ENCODE measurements around the gene PSME4.
A peak's percentile ranks its signal among the peaks of the same experiment; 100 is the strongest.
"Not testable (repeated sequence)": the region's sequence is repeated elsewhere in the genome, so short reads cannot be mapped to it uniquely, and the experiment has no call there.

Gene PSME4

DNA sequence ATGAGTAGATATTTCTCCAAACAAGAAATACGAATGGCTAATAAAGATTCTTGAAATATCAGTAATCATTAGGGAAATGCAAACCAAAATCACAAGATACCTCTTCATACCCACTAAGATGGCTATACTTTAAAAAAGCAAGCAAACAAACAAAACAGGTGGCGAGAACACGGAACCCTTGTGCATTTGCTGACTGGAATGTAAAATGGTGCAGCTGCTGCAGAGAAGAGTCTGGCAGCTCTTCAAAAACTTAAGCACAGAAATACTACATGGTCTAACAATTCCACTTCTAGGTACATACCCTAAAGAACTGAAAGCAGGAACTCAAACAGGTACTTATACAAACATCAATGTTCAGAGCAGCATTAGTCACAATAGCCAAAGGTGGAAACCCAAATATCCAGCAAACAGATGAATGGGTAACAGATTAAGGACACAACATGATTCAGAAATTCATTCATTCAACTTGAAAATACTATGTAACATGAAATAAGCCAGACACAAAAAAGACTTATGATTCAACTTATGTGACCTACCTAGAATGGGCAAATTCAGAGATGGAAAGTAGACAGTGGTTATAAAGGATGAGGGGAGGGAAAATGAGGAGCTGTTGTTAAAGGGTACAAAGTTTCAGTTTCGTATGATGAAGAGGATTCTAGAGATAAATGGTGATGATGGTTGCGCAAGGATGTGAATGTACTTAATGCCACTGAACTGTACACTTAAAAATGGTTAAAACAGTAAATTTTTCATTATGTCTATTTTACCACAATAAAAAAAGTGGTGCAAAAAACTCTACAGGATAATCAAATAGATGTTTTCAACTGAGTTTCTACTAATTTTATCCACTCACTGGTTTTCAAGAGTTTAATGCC lies 84.2 kb downstream of the PSME4 start:
- peak; percentile 2 for DNase-seq

DNA sequence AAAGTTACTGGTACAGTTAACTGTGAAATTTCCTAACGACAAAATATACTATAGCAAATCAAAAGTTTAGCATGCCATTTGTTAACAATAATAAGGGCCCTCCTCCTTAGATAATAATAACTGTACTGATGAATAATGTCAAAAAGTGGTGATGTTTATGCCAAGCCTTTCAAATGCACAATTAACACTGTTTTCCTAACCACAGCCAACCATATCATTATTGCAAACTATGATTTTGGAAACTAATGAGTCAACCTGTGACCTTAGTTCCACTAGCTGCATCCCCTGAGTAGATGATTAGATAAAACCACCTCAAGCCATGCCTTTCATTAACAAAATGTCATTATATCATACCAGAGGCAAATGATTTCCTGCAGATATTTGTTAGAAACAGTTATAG lies 85.9 kb downstream of the PSME4 start:
- no peak for DNase-seq

DNA sequence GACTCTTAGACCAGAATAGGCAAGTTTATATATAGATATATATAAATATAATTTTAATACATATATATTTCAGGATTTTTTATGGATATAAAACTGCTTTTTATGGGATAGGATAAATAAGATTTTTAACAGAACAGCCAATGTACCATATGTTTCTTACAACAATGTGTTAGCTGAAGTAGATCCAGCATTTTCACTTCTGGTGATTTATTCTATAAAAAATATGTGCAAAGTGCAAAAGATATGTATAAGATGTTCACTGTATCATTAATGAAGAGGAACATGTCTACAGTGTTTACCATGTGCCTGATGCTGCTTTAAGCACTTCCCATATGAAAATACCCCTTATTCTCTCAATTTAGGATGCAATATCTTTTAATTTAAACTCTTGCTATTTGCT lies 88.8 kb downstream of the PSME4 start:
- DNase-seq, result no peak

DNA sequence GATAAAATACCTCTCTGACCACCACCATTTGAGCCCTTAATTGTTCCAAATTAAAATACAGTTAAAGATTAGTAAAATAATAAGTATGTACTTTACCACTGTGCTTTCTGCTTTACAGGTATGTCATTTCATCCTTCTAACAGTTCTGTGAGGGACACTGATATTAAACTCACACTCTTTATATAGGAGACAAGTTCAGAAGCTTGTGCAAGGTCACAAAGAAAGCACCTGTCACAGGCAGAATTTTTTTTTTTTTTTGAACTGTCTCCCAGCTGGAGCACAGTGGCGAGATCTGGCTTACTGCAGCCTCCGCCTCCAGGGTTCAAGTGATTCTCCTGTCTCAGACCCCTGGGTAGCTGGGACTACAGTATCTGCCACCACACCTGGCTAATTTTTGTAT lies 89.4 kb downstream of the PSME4 start:
- no peak for DNase-seq

DNA sequence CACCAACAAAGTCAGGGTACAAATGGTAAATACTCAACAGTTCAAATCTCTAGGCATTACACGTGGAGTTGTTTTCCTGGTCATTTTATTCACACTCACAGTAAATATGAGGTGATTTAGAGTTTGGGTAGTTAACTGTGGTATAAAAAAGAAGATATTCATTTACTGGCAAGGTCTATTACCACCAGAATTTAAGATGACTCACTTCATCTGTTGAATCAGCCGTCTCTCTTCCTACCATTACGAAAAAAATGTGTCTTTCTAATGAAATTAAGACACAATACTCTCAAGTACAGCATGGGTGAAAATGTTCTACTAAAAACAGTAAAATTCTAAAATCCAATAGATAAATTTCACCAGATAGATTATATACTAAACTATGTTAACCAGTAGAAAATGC lies 90.0 kb downstream of the PSME4 start:
- no peak for DNase-seq

DNA sequence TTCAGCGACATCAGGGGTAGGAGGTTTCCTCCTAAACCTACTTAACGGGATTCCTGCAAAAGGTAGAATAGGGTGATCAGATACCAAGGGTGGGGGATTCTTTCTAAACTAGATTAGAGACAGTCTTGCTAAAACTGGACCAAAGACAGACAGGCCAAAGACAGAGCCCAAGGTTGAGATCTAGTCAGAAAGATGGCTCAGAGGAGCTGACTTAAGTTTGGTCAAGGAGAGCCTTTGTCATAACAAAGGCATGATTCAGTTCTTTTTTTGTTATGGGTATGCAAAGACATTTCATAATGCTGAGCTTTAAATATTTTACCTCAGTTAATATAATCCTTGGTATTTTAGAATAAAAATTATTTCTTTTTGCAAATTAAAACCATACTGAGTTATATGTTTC lies 93.2 kb downstream of the PSME4 start:
- no peak for DNase-seq

DNA sequence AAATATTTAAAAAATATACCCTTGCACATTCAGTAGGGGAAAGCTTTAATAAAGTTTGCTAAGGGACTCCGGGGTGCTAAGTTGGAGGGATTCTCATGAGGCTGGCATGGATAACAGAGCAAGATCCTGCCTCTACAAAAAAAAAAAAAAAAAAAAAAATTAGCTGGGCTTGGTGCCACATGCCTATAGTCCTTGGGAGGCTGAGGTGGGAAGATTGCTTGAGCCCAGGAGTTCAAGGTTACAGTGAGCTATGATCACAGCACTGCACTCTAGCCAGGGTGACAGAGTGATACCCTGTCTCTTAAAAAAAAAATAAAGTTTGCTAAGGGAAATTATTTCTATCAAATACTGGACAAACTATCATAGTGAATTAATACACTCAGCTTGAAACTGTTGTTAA lies 93.7 kb downstream of the PSME4 start:
- no peak for DNase-seq

DNA sequence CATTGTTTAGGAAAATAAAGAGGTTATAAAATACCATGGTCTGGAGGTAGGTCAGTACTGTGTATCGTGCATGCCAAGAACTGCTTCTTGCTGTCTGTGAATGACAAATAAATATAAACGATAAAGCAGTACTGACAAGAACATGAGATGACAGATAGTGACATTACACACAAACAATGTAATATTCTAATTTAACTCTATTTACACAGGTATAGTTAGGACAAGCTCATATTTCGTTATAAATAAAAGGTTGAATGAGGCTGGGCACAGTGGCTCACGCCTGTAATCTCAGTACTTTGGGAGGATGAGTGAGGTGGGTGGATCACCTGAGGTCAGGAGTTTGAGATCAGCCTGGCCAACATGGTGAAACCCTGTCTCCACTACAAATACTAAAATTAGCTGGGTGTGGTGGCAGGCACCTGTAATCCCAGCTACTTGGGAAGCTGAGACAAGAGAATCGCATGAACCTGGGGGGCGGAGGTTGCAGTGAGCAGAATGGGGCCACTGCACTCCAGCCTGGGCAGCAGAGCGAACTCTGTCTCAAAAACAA lies 96.3 kb downstream of the PSME4 start:
- DNase-seq, result no peak

DNA sequence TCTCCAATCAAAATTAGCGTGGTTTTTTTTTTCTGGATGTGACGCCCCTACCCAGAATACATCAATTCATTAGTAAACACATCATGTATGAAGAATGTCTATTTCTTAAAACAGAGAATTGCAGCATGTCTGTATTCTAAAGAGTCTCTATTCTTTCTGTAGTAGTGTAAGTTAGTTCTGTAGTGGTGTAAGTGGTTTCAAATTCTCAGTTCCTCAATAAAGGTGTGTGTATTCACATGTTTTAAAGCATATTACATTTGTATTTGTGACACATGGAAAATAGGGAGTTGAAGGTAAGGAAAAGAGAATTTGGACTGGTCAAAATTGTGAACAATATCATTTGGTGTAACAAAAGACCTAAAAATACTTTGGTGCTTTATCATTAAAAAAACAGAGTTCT lies 103.0 kb downstream of the PSME4 start:
- no peak for DNase-seq

DNA sequence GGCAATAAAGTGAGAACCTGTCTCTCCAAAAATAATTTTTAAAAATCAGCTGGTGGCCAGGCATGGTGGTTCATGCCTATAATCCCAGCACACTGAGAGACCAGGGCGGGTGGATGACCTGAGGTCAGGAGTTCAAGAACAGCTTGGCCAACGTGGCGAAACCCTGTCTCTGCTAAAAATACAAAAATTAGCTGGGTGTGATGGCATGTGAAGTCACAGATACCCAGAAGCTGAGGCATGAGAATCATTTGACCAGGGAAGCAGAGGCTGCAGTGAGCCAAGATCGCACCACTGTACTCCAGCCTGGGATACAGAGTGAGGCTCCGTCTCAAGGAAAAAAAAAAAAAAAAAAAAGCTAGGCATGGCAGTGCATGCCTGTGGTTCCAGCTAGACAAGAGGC lies 103.6 kb downstream of the PSME4 start:
- DNase-seq, result no peak

DNA sequence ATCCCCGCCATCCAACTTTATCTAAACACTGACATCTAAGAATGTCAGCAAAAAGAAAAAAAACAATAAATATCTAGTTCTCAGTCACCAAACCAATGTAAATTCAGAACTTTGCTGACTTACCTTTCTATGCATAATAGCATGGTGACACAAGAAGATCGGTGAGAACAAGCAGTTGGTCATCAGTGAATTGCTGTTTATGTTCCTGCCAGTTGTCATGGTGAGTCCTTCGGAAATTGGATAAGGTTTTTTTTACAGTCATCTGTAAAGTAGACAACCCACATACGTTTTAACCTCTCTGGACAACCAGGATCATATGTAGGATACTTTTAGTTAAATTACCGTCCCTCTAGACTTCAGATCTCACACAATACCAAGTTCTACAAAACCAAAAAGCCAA lies 104.8 kb downstream of the PSME4 start:
- DNase-seq, result no peak

DNA sequence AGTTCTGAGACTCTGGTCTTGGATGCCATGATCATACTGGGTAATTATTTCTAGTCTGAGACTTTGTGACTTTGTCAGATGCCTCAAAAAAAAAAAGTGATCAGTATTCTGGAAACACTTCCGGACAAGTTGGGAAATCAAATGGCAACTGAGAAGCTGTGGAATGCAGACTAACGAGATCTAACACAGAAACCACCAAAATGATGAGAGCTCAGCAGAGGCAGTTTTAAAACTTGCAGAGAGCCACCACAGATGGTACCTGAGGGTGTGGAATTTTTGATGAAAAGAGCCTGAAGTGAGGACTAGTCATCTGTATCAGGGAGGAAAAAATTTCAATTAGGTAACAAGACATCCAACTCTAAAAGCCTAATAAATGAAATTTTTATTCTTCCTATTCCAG lies 105.5 kb downstream of the PSME4 start:
- no peak for DNase-seq

DNA sequence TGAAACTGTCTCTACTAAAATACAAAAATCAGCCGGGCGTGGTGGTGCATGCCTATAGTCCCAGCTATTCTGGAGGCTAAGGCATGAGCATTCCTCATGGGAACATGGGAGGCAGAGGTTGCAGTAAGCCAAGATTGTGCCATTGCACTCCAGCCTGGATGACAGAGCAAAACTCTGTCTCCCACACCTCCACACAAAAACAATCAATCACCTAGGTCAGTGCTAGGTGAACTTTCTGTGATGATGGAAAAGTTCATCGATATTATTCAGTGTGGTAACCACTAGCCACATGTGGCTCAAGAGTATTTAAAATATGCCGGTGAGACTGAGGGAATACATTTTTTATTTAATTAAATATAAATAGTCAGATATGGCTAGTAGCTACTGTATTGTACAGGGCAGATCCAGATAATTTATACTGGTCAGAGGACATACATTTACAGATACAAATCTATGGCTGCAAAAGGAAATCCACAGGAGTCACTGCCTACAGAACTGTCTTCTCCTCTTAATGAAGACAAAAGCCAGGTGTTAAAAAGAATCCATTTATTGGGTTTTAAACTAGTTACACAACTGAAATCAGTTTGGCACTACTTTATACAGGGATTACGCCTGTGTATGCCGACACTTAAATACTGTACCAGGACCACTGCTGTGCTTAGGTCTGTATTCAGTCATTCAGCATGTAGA lies 107.1 kb downstream of the PSME4 start:
- no peak for DNase-seq

DNA sequence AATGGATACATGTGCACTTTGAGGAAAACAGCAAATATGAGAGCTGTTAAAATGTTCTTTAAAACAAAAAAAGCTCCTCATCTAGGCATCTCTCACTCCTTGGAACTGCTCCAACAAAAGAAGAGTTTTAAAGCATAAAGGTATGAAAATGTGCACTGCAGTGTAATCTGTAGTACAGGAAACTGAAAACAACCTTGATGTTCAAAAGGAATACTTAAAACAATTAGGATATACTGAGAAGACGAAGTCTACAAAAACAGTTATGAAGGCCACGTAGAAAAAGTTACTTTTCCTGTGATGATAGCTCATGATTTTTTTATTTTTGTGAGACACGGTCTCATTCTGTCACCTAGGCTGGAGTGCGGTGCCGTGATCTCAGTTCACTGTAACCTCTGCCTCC lies 109.0 kb downstream of the PSME4 start:
- DNase-seq, result no peak

DNA sequence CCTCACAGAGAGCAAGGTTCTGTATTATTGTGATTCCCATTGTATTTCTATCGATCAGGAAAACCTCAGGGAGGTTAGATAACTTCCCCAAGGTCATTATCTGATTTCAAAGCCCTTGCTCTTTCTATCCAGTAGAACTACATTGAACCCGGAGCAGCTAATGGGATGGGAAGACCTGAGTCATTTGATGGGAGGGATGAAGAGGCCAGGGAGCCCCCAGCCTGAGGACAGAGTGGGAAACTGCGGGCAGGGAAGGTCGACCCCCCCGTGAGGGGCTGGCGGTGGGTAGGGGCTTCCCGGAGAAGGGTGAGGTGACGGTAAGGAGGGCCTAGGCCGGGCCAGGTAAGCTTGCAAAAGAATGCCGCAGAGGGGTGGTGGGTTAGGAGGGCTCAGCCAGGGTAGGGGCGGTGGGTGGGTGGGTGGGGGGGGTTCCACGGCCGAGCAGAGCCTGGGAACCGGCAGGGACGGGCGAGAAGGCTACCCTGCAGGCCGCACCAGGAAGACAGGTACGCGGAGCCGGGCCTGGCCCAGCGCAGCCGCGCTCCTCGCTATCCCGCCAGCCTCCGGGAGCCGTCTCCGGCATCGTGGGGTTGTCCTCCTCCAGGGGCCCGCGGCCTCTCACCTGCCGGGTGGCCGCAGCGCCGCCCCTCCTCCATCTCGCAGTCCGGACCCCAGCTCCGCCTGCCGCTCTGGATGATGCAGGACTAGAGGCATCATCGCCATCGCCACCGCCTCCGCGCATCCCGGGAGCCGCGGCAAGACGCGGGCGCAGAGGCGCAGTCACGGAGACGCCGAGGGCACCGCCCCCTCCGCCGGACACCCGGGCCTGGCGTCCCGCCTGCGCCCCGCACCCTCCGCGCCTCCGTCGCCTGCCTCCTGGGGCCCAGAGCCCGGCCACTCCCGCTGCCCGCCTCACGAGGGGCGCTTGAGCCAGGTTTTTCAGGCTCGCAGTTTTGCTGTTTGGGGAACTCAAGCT lies 111.3 kb downstream of the PSME4 start, which contains the start of gene GPR75:
GPR75 (minus strand) TSS at position 762 of the 976 bp plus-strand sequence. CDS start 5,211 bp downstream, outside the sequence.
- peak; percentile 2 for DNase-seq

DNA sequence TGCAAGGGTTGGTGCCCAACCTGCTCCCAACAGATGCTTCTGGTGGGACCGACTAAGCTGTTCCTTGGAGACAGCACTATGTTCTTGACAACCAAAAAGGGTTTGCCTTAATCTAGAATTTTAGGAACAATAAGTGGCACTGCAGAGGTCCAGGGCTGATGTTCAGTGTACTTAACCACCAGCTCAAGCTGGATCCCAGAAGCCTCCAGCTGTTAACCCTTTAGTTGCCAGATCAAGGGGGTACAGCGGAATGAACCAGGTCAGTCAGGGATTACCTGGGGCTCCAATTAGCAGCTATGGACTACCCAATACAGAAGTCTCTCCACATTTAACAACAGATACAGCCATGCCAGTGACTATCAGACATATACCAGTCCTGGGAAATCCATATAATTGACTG lies 114.5 kb downstream of the PSME4 start:
- DNase-seq, result no peak

DNA sequence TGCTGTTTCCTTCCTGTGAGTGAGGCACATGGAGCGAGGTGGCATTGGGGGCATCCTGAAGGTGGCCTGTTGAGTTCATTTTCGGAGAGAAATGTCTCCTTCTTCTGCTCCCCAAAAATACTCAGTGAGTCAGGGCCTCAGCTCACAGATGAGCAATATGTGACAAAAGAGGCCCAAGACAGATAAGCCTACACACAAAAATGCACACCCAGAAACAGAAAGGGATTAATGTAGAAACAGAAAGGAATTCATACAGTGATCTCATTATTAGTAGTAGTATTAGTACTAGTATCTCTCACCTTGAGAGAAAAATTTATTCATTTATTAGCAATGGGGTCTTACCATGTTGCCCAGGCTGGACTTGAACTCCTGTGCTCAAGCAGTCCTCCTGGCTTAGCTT lies 116.1 kb downstream of the PSME4 start:
- DNase-seq, result no peak

DNA sequence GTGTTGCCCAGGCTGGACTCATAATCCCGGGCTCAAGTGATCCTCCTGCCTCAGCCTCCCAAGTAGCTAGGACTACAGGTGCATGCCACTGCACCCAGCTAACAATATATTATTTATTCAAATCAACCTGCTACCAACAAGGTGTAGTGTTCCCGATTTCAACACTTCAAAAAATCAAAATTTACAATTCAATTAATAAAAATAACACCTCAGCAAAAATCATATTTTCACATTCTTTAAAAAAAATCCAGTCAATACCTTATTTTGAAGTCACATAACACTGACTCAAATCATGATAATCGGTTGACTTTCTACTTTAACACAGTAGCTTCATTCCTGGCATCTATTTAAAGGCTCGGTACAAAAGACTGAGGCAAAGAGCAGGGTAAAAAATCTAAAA lies 118.3 kb downstream of the PSME4 start:
- DNase-seq, result no peak

DNA sequence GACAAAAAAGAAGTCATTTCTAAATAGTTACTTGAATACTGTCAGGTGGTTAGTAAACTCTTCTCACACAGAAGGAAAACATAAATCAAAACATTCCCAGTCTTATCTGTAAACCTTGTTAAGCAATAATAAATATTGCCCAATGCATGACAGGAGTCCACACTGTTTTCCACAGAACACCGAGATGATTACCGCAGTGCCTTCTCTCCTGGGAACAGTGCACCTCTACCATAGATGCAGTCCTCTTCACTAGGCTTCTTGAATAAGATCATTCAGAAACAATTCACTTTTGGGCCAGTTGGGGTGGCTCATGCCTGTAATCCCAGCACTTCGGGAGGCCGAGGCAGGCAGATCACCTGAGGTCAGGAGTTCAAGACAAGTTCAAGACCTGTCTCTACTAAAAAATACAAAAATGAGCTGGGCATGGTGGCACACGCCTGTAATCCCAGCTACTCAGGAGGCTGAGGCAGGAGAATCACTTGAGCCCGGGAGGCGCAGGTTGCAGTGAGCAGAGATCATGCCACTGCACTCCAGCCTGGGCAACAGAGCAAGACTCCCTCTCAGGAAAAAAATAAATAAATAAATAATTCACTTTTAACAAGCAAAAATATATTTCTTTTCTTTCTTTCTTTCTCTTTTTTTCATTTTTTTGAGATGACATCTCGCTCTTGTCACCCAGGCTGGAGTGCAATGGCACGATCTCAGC lies 119.6 kb downstream of the PSME4 start:
- DNase-seq, result not testable (repeated sequence)

DNA sequence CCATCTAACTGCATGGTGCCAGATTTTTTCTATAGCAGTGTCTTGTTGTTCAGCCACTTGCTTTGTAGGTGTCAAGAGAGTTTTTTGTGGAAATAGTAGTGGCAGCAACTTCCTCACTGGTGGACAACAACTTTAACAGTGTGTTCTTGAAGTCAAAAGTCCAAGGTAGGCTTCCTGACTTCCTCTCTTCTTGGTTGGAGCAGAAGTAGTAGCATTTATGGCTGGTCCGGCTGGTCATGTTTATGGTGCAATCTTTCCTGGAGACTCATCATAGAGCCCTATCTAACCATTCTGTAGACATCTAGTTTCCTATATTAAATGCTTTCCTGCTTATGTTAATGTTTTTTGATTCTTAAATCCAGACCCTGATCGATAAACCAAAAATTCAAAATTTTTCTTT lies 122.7 kb downstream of the PSME4 start:
- no peak for DNase-seq

DNA sequence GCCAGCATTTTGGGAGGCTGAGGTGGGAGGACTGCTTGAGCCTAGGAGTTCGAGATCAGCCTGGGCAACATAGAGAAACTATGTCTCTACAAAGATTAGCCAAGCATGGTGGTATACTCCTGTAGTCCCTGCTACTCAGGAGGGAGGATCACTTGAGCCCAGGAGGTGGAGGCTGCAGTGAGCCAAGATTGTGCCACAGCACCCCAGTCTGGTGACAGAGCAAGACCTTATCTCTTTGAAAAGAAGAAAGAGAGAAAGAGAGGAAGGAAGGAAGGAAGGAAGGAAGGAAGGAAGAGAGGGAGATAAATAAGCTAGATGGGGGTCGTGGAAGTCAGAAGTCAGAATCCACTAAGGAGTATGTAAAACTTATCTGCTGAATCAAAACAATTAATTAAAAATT lies 127.2 kb downstream of the PSME4 start:
- no peak for DNase-seq

DNA sequence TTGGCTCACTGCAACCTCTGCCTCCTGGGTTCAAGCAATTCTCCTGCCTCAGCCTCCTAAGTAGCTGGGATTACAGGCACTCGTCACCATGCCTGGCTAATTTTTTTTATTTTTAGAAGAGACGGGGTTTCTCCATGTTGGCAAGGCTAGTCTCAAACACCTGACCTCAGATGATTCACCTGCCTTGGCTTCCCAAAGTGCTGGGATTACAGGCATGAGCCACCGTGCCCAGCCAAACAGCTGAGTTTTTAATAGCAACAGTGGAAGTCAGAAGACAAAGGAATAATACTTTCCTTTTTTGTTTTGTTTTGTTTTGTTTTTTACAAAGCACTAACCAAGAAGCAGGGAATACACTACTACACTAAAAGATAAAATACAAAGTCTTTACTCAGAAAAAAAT lies 127.9 kb downstream of the PSME4 start:
- DNase-seq, result no peak

All from NCI-H1105 (cell line).